ENCODE measurements around the gene FAM162B.

Gene FAM162B

GRCh38 chr6:116783852-116784251, 18.3 kb upstream of the FAM162B start:
- TF ChIP-seq TCF4 (CRISPR knock-in tag; IDR thresholded peaks at IDR 0.05; ENCODE audit: borderline replicate concordance) (no peak), TOX (CRISPR knock-in tag; IDR thresholded peaks at IDR 0.05; ENCODE audit: borderline replicate concordance) (no peak), POU6F1 (CRISPR knock-in tag; IDR thresholded peaks at IDR 0.05; ENCODE audit: borderline replicate concordance, low read depth) (no peak), BACH2 (CRISPR knock-in tag; IDR thresholded peaks at IDR 0.05; ENCODE audit: borderline replicate concordance) (no peak), ARNTL (CRISPR knock-in tag; IDR thresholded peaks at IDR 0.05; ENCODE audit: borderline replicate concordance, low read depth) (no peak), ISL1 (CRISPR knock-in tag; IDR thresholded peaks at IDR 0.05) (no peak), ZC3H10 (CRISPR knock-in tag; IDR thresholded peaks at IDR 0.05) (no peak)
- TF ChIP-seq, protein P1, sequence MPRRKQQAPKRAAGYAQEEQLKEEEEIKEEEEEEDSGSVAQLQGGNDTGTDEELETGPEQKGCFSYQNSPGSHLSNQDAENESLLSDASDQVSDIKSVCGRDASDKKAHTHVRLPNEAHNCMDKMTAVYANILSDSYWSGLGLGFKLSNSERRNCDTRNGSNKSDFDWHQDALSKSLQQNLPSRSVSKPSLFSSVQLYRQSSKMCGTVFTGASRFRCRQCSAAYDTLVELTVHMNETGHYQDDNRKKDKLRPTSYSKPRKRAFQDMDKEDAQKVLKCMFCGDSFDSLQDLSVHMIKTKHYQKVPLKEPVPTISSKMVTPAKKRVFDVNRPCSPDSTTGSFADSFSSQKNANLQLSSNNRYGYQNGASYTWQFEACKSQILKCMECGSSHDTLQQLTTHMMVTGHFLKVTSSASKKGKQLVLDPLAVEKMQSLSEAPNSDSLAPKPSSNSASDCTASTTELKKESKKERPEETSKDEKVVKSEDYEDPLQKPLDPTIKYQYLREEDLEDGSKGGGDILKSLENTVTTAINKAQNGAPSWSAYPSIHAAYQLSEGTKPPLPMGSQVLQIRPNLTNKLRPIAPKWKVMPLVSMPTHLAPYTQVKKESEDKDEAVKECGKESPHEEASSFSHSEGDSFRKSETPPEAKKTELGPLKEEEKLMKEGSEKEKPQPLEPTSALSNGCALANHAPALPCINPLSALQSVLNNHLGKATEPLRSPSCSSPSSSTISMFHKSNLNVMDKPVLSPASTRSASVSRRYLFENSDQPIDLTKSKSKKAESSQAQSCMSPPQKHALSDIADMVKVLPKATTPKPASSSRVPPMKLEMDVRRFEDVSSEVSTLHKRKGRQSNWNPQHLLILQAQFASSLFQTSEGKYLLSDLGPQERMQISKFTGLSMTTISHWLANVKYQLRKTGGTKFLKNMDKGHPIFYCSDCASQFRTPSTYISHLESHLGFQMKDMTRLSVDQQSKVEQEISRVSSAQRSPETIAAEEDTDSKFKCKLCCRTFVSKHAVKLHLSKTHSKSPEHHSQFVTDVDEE (CRISPR knock-in tag; IDR thresholded peaks at IDR 0.05), result no peak
- TF ChIP-seq, protein P2, sequence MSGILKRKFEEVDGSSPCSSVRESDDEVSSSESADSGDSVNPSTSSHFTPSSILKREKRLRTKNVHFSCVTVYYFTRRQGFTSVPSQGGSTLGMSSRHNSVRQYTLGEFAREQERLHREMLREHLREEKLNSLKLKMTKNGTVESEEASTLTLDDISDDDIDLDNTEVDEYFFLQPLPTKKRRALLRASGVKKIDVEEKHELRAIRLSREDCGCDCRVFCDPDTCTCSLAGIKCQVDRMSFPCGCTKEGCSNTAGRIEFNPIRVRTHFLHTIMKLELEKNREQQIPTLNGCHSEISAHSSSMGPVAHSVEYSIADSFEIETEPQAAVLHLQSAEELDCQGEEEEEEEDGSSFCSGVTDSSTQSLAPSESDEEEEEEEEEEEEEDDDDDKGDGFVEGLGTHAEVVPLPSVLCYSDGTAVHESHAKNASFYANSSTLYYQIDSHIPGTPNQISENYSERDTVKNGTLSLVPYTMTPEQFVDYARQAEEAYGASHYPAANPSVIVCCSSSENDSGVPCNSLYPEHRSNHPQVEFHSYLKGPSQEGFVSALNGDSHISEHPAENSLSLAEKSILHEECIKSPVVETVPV (CRISPR knock-in tag; IDR thresholded peaks at IDR 0.05), result no peak
- no peak for ATAC-seq

DNA sequence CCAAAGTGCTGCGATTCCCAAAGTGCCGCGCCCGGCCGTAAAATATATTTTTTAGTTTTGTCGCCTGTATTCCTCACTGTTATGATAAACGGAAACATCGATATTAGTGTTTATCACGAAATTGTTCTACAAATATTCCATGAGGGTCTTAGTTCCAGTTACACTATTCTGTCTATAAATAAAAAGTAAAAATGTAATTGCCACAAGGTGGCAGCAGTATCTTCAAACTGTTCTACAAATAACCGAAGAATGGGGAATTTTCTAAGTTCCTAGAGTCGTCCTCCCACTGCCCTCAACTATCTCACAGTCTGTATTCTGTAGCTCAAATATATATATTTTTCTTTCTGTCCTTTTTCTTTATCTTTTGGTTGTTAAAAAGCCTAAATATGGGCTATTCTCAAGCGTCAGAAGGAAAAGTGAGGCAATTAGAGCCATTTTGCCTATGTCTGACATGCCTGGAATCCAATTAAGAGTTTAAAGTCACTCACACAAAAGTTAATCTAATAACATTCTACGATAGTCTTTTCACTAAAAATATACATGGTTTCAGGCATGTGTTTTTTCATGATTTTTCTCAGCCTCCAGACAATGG, 14.2 kb upstream of the FAM162B start:
- TF ChIP-seq CREB5 (CRISPR knock-in tag; IDR thresholded peaks at IDR 0.05; ENCODE audit: low read depth) (no peak), OSR1 (CRISPR knock-in tag; IDR thresholded peaks at IDR 0.05) (no peak), TOX (CRISPR knock-in tag; IDR thresholded peaks at IDR 0.05; ENCODE audit: borderline replicate concordance) (no peak), RARB (CRISPR knock-in tag; IDR thresholded peaks at IDR 0.05) (no peak), ZFP3 (CRISPR knock-in tag; IDR thresholded peaks at IDR 0.05) (no peak)
- peak; percentile 89 for ATAC-seq

DNA sequence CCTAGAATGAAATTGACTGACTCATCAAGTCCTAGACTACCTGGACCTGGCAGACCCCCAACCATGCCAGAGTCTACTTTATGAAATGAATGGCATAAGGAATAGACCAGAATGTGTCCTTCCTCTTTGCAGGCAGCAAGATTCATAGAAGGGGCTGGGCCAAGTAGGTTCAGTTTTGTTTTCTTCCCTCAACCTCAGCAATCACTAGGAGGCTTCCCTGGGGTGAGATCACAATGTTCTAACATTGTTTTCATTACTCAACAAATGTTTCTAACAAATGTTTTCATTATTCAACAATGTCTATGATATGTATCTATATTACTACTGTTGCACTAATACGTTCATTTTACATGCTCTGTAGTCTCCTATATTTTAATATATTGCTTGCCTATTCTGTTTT, 8.4 kb upstream of the FAM162B start:
- ATAC-seq, result no peak
- TF ChIP-seq, protein P3, sequence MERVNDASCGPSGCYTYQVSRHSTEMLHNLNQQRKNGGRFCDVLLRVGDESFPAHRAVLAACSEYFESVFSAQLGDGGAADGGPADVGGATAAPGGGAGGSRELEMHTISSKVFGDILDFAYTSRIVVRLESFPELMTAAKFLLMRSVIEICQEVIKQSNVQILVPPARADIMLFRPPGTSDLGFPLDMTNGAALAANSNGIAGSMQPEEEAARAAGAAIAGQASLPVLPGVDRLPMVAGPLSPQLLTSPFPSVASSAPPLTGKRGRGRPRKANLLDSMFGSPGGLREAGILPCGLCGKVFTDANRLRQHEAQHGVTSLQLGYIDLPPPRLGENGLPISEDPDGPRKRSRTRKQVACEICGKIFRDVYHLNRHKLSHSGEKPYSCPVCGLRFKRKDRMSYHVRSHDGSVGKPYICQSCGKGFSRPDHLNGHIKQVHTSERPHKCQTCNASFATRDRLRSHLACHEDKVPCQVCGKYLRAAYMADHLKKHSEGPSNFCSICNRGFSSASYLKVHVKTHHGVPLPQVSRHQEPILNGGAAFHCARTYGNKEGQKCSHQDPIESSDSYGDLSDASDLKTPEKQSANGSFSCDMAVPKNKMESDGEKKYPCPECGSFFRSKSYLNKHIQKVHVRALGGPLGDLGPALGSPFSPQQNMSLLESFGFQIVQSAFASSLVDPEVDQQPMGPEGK (CRISPR knock-in tag; IDR thresholded peaks at IDR 0.05; ENCODE audit: borderline replicate concordance), result no peak
- TF ChIP-seq ISL1 (CRISPR knock-in tag; IDR thresholded peaks at IDR 0.05) (no peak), TOX (CRISPR knock-in tag; IDR thresholded peaks at IDR 0.05; ENCODE audit: borderline replicate concordance) (no peak), TCF4 (CRISPR knock-in tag; IDR thresholded peaks at IDR 0.05; ENCODE audit: borderline replicate concordance) (no peak), ZNF8 (CRISPR knock-in tag; IDR thresholded peaks at IDR 0.05) (no peak), CSDC2 (CRISPR knock-in tag; IDR thresholded peaks at IDR 0.05) (no peak), PPARA (CRISPR knock-in tag; IDR thresholded peaks at IDR 0.05; ENCODE audit: borderline replicate concordance) (no peak), RARB (CRISPR knock-in tag; IDR thresholded peaks at IDR 0.05) (no peak), GLIS3 (CRISPR knock-in tag; IDR thresholded peaks at IDR 0.05) (no peak), ARNTL (CRISPR knock-in tag; IDR thresholded peaks at IDR 0.05; ENCODE audit: borderline replicate concordance, low read depth) (no peak), BACH2 (CRISPR knock-in tag; IDR thresholded peaks at IDR 0.05; ENCODE audit: borderline replicate concordance) (no peak), OSR1 (CRISPR knock-in tag; IDR thresholded peaks at IDR 0.05) (no peak), SNAI2 (CRISPR knock-in tag; IDR thresholded peaks at IDR 0.05) (no peak)
- TF ChIP-seq, protein P2 (CRISPR knock-in tag; IDR thresholded peaks at IDR 0.05), result no peak
- TF ChIP-seq, protein P1 (CRISPR knock-in tag; IDR thresholded peaks at IDR 0.05), result no peak

Measured in SK-N-SH treated with all-trans-retinoic acid at 6 μM for 48 hours (cell line).